Common myeloid progenitor, CD34-positive (primary cell): ENCODE data around the gene SOCS3.
A peak's percentile ranks its signal among the peaks of the same experiment; 100 is the strongest.

Source experiments
- CTCF ChIA-PET: fragments of 350-600 bp; sonication (Branson Sonifier 250); formaldehyde crosslinking; loops from one replicate; lab custom pipeline; 2021; ENCODE audit warnings: antibody characterized with exemption; lab: Charles Lee
- POLR2A ChIA-PET: fragments of 350-600 bp; sonication (Branson Sonifier 250); formaldehyde crosslinking; loops from one replicate; lab custom pipeline; 2021; ENCODE audit warnings: antibody characterized with exemption; lab: Charles Lee
- DNase-seq, 3 donors: peaks; one replicate each; pipeline versions ENCODE4 v3.0.0 to v3.0.0-alpha.2; 2013
- H3K27ac ChIP-seq, 2 experiments: 1 replicate in 1 of 2; 2 replicates in 1 of 2; pipeline ENCODE4 v1.7.0; 2013; ENCODE audit warnings: inconsistent platforms in 2 of 2, low read length in 2 of 2, mild to moderate bottlenecking in 2 of 2, low read depth in 1 of 2, moderate library complexity in 1 of 2; ENCODE audit not compliant: severe bottlenecking in 2 of 2, insufficient read depth in 1 of 2, poor library complexity in 1 of 2
- H3K27me3 ChIP-seq, 5 experiments: replicated peaks in 2 of 5; 1 replicate in 3 of 5; 2 replicates in 2 of 5; pipeline versions ENCODE4 v1.6.1 to v1.7.0; 2013; ENCODE audit warnings: low read length in 4 of 5, mild to moderate bottlenecking in 2 of 5, moderate library complexity in 2 of 5, inconsistent platforms in 1 of 5; ENCODE audit not compliant: insufficient read depth in 5 of 5, control insufficient read depth in 4 of 5
- H3K36me3 ChIP-seq, 4 experiments: 1 replicate in 2 of 4; 2 replicates in 2 of 4; pipeline versions ENCODE4 v1.6.1 to v1.7.0; 2013; ENCODE audit warnings: low read length in 3 of 4, control low read depth in 1 of 4, mild to moderate bottlenecking in 1 of 4; ENCODE audit not compliant: control insufficient read depth in 4 of 4, insufficient read depth in 4 of 4
- H3K4me1 ChIP-seq, 4 experiments: 1 replicate in 3 of 4; 2 replicates in 1 of 4; pipeline versions ENCODE4 v1.6.1 to v1.7.1; 2013; ENCODE audit warnings: low read length in 3 of 4, mild to moderate bottlenecking in 3 of 4, control low read depth in 1 of 4, inconsistent platforms in 1 of 4, moderate library complexity in 1 of 4; ENCODE audit not compliant: control insufficient read depth in 4 of 4, insufficient read depth in 4 of 4; ENCODE audit errors: control extremely low read depth in 1 of 4
- H3K4me3 ChIP-seq, 7 experiments: 1 replicate in 4 of 7; 2 replicates in 3 of 7; pipeline versions ENCODE4 v1.5.1 to v1.7.0; 2013; ENCODE audit warnings: mild to moderate bottlenecking in 7 of 7, low read length in 6 of 7, moderate library complexity in 6 of 7, inconsistent platforms in 2 of 7, low read depth in 2 of 7, control low read depth in 1 of 7; ENCODE audit not compliant: insufficient read depth in 4 of 7, control insufficient read depth in 1 of 7; ENCODE audit errors: extremely low read depth in 1 of 7
- H3K9me3 ChIP-seq, 5 experiments: 1 replicate in 4 of 5; 2 replicates in 1 of 5; pipeline versions ENCODE4 v1.6.1 to v1.7.1; 2013; ENCODE audit warnings: low read length in 4 of 5, mild to moderate bottlenecking in 2 of 5, inconsistent platforms in 1 of 5, low read depth in 1 of 5, moderate library complexity in 1 of 5; ENCODE audit not compliant: control insufficient read depth in 4 of 5, insufficient read depth in 2 of 5; ENCODE audit errors: control extremely low read depth in 1 of 5
- whole genome bisulfite sequencing: methylation state at CpG from one replicate; pipeline ENCODE4 v1.1.5; 2013; ENCODE audit not compliant: insufficient coverage; 5-methylcytosine and 5-hydroxymethylcytosine counted together

Gene SOCS3

GRCh38 chr17:78318843-78319242, 41.0 kb downstream of the SOCS3 start:
- H3K27me3 ChIP-seq, result no peaks in the 10 kb centered on the region
- POLR2A ChIA-PET, result interaction anchor here (0.6 kb wide), 2 partner anchors 11 to 52 kb away, joined by 3 to 5 read pairs; no protein-coding TSS in a partner anchor
- 96% methylated on average over 7 of the region's 8 CpGs for WGBS
- no peaks in the 10 kb centered on the region for H3K36me3 ChIP-seq
- no peaks in the 10 kb centered on the region for H3K9me3 ChIP-seq
- H3K27ac ChIP-seq, result no peak overlapping the region
- H3K4me3 ChIP-seq, result no peak overlapping the region
- no peak for DNase-seq
- CTCF ChIA-PET, result interaction anchor here (0.7 to 1.2 kb wide), 3 partner anchors 11 to 27 kb away, joined by 3 read pairs; no protein-coding TSS in a partner anchor
- H3K4me1 ChIP-seq, result peaks cover 0 to 72% (median 66%) of the 10 kb centered on the region in 4 experiments

GRCh38 chr17:78318407-78318806, 41.5 kb downstream of the SOCS3 start:
- Histone ChIP-seq H3K27me3 (no peaks in the 10 kb centered on the region), H3K27ac (no peak overlapping the region), H3K36me3 (no peaks in the 10 kb centered on the region), H3K4me3 (no peak overlapping the region), H3K4me1 (peaks cover 0 to 72% (median 66%) of the 10 kb centered on the region in 4 experiments), H3K9me3 (no peaks in the 10 kb centered on the region)
- WGBS, result 86% methylated on average over 7 of the region's 8 CpGs
- no peak for DNase-seq
- CTCF ChIA-PET, result interaction anchor here (0.8 kb wide), 1 partner anchor 27 kb away, joined by 3 read pairs; no protein-coding TSS in a partner anchor
- POLR2A ChIA-PET, result interaction anchor here (0.6 kb wide), 1 partner anchor 52 kb away, joined by 5 read pairs; no protein-coding TSS in a partner anchor

- Histone ChIP-seq H3K27ac (no peak overlapping the region), H3K27me3 (no peaks in the 10 kb centered on the region), H3K4me1 (peaks cover 0 to 72% (median 61%) of the 10 kb centered on the region in 4 experiments), H3K4me3 (peak overlapping the region in 3 of 7 experiments; percentile 19 to 51 (median 41)), H3K9me3 (no peaks in the 10 kb centered on the region), H3K36me3 (no peaks in the 10 kb centered on the region)
- CTCF ChIA-PET, result interaction anchor here (0.6 kb wide), 1 partner anchor 57 kb away, joined by 3 read pairs; no protein-coding TSS in a partner anchor
- WGBS, result 59% methylated on average over 6 of the region's 10 CpGs
- POLR2A ChIA-PET, result interaction anchor here (1.9 kb wide), 1 partner anchor 42 kb away, joined by 6 read pairs; the partner anchor contains the start of gene SOCS3
- DNase-seq, result no peak
These were observed 42.0 kb downstream of the SOCS3 start for GRCh38 chr17:78317794-78318400.

GRCh38 chr17:78316867-78317789, 42.7 kb downstream of the SOCS3 start:
- CTCF ChIA-PET, result interaction anchor here (0.6 to 1.7 kb wide), 11 partner anchors 9 to 105 kb away, joined by 3 to 6 read pairs (median 4); no protein-coding TSS in a partner anchor

GRCh38 chr17:78316115-78316866, 43.6 kb downstream of the SOCS3 start:
- Histone ChIP-seq H3K4me1 (peaks cover 0 to 73% (median 55%) of the 10 kb centered on the region in 4 experiments), H3K4me3 (peak overlapping the region in 1 of 7 experiments; percentile 25), H3K9me3 (no peaks in the 10 kb centered on the region), H3K27me3 (no peaks in the 10 kb centered on the region), H3K27ac (peak overlapping the region in 1 of 2 experiments; percentile 39), H3K36me3 (no peaks in the 10 kb centered on the region)
- DNase-seq, result no peak
- CTCF ChIA-PET, result interaction anchor here (0.9 to 1.7 kb wide), 11 partner anchors 9 to 106 kb away, joined by 3 to 6 read pairs (median 4); no protein-coding TSS in a partner anchor
- 87% methylated on average over 21 of the region's 22 CpGs for WGBS
- POLR2A ChIA-PET, result interaction anchor here (1.2 to 1.9 kb wide), 2 partner anchors 9 to 44 kb away, joined by 3 to 6 read pairs; partner anchors contain the start of gene SOCS3

More at GRCh38 chr17:78316867-78317789, 42.7 kb downstream of the SOCS3 start:
- no peaks in the 10 kb centered on the region for H3K9me3 ChIP-seq
- DNase-seq, result peak in 2 of 3 donors; percentile 44 to 63
- H3K36me3 ChIP-seq, result no peaks in the 10 kb centered on the region
- peak overlapping the region in 3 of 7 experiments; percentile 19 to 51 (median 41) for H3K4me3 ChIP-seq
- POLR2A ChIA-PET, result interaction anchor here (1.2 to 1.9 kb wide), 2 partner anchors 8 to 43 kb away, joined by 3 to 6 read pairs; partner anchors contain the start of gene SOCS3
- peak overlapping the region in 1 of 2 experiments; percentile 39 for H3K27ac ChIP-seq
- H3K4me1 ChIP-seq, result peaks cover 0 to 67% (median 55%) of the 10 kb centered on the region in 4 experiments
- 30% methylated on average over 18 of the region's 20 CpGs for WGBS
- no peaks in the 10 kb centered on the region for H3K27me3 ChIP-seq
